Hematopoietic multipotent progenitor cell (in vitro differentiated cells): ENCODE data around the gene PRDM15. TPM values are rescaled to one million over a fixed set of nuclear protein-coding genes. Genes with fewer than 3 reads are reported as not detected.
"Not testable (repeated sequence)": the region's sequence is repeated elsewhere in the genome, so short reads cannot be mapped to it uniquely, and the experiment has no call there.

Experiments
- DNase-seq, 3 donors: peaks; one replicate each; pipeline ENCODE4 v3.0.0-alpha.2; 2011 to 2015; ENCODE audit warnings: low read depth in 2 of 3, low spot score in 2 of 3
- total RNA-seq: library from RNA; depleted of rRNA; stranded (reverse); fragments of >200 nt; gene quantifications from one replicate; pipeline ENCODE4 v1.2.3, GENCODE V29; 2012

The PRDM15 gene
- total RNA-seq, 1 donor: 13.5 TPM

DNA sequence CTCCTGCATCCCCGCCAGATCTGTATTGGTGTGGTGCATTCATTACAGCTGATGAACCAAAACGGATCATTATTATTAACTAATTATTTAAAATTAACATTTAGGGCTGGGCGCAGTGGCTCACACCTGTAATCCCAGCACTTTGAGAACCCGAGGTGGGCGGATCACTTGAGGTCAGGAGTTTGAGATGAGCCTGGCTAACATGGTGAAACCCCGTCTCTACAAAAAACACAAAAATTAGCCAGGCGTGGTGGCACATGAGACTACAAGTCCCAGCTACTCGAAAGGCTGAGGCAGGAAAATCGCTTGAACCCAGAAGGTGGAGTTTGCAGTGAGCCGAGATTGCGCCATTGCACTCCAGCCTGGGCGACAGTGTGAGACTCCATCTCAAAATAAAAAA, 93.9 kb downstream of the PRDM15 start:
- DNase-seq: not testable (repeated sequence)

DNA sequence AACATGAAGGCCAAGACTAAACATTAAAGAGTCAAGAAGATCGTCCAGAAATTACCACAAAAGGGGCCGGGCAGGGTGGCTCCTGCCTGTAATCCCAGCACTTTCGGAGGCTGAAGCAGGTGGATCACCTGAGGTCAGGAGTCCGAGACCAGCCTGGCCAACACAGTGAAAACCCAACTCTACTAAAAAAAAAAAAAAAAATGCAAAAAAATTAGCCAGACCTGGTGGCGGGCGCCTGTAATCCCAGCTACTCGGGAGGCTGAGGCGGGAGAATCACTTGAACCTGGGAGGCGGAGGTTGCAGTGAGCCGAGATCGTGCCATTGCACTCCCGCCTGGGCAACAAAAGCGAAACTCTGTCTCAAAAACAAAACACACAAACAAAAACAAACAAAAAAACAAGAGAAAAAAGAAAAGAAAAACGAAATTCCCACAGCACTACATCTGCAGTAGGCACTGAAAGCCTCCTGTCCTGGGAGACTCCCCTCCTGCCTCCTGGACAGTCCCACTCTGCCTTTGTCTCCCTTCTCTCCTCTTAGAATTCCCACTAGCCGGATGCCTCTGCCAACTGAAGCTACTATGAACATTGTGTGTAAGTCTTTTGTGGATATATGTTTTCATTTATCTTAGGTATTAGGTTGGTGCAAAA, 94.6 kb downstream of the PRDM15 start:
- DNase-seq: no peak

DNA sequence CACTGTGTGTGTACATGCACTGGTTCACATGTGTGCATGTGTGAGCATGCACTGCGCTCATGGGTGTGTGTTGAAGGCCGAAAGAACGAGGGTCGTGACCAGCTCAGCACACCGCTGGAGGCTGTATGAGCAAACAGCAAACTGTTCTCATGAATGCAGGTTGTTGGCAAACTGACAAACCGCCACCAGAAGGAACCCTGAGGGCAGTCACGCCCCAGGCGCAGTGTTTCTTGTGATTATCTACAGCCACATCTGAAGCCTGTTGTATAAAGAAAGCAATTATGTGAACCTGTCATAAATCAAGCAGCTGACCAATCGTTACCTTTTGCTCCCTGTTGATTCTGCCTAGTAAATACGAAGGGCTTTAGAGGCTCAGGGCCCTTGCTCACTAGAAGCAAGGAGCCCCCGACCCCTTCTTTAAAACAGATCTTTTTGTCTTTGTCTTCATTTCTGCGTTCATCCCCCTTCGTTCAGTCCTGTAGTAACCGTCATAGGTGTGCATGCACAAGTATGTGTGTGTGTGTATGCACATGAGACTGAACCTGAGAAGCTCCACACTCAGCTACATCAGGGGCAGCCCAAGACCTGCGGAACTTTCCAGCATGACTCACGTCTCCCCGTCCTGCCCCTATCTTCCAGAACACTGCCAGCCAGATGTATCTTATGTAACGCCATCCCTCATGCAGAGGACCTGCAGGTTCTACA, 95.5 kb downstream of the PRDM15 start:
- DNase-seq: peak in 2 of 3 donors; percentile 91 to 97

GRCh38 chr21:41781050-41781410, 98.1 kb downstream of the PRDM15 start:
- no peak for DNase-seq

DNA sequence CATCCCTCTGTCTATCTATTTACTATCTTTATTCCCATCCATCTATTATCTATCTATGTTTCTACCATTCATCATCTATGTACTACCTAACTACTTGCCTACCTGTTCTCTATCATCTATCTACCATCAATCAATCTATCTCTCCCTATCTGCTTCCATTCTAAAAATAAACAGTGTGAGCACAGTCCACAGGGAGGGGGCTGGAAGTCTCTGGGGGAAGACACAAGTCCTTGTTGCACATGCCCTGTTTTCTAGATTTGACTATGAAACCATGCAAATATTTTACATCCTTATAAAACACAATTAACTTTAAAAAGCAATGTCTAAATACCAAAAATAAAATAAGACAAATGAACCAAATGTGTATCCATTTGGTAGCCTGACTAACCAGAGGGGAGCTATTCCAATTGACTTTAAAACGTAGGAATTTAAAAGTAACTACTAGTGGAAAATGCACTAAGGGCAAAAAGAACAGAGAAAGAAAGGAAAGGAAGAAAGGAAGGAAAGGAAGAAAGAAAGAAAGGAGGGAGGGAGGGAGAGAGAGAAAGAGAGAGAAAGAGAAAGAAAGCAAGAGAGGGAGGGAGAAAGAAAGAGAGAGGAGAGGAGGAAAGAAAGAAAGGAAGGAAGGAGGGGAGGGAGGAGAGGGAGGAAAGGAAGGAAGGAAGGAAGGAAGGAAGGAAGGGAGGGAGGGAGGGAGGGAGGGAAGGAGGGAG, 98.7 kb downstream of the PRDM15 start:
- no peak for DNase-seq

- DNase-seq: no peak
Measured at GRCh38 chr21:41779659-41780058, 99.5 kb downstream of the PRDM15 start.

GRCh38 chr21:41778930-41779600, 100.1 kb downstream of the PRDM15 start:
- DNase-seq: peak in 2 of 3 donors; percentile 37 to 50

DNA sequence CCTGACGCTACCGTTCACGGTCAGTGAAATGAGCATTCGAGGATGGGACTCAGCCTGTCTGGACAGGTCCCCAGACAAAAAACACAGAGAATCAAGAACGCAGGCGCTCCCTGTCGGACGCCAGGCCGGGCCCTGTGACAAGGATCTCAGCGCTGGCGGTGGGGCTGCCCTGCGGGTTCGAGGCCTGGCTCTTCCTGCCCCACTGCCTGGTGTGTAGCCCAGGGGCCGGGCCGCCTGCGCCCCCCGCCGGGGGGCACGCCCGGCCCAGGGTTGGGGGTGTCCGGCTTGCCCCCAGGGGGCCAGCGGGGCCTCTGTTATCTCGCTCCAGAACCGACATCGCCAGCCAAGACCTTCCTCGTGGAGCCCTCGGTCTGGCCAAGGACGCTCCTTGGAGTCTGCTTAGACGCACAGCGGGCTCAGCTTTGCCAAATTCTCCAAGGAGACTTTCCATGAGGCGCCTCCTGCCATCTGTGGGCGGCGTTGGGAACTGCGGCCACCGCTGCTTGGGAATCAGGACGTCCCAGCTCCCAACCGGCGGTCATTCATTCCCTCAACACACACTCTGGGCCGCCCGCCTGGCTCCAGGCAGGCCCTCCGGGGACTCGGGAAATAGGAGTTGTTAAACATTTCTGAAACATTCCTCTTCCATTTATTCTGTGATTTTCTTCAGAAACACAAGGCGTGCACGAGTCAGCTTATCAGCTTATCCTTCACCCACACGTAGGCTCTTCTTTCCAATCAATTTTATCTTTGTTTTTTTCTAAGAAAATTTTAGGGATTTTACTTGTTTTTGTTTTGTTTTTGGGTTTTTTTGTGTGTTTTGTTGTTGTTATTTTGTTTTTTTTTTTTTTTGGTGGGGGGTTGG, 101.0 kb downstream of the PRDM15 start:
- DNase-seq: peak in 1 of 3 donors; percentile 36

GRCh38 chr21:41776778-41777177, 102.4 kb downstream of the PRDM15 start:
- DNase-seq: no peak

DNA sequence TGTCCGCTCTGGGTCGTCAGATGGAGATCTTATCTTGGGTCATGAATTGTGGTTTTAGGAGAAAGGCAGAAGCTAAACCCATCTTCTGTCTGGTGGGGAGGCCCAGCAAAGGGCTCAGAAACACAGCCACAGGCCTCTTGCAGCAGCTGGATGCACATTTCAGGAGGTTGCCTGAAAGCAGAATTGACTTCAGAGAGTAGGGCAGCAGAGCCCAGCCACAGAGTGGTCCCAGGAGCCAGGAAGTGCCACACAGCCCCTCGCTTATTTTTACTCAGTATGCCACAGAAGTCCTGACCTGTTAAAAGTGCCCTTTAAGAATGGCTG, 104.0 kb downstream of the PRDM15 start:
- no peak for DNase-seq

GRCh38 chr21:41774467-41775148, 104.5 kb downstream of the PRDM15 start:
- no peak for DNase-seq

- DNase-seq: no peak
Measured at GRCh38 chr21:41772351-41773080, 106.6 kb downstream of the PRDM15 start.

GRCh38 chr21:41771625-41771945, 107.6 kb downstream of the PRDM15 start:
- DNase-seq: no peak

DNA sequence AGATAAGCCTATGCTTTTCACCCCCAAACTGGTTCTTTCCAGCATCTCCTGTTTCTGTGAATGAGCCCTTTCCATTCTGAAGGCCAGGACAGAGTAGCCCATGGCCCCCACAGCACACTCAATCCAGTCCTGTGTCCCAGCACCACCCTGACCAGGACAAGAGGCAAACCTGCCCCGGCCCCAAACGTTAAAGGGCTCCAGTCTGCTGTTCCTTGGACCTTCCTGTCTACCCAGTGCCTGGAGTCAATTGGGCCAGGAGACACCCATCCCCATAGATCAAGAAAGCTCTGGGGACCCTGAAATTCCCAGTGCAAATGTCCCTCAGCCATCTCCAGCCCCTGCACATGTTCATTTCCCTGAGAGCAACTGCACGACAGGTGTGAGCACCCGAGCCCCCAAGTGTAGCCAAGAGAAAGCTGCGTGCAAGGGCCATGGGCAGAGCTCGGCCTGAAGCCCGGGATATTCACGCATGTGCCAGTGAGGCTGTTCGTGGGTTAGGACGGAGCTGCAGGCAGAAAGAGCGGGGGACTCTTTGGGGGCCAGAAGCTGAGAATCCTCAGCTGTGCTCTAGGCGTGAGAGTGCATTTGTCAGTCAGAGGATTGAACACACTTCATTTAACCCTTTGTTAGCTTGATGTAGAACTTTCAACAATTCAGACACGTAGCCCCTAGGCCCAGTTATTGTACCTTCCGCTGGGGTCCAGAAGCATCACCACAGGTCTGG, 108.1 kb downstream of the PRDM15 start:
- no peak for DNase-seq

- DNase-seq: no peak
Measured at GRCh38 chr21:41769933-41770332, 109.2 kb downstream of the PRDM15 start.

- DNase-seq: no peak
Measured at GRCh38 chr21:41769521-41769920, 109.6 kb downstream of the PRDM15 start.

DNA sequence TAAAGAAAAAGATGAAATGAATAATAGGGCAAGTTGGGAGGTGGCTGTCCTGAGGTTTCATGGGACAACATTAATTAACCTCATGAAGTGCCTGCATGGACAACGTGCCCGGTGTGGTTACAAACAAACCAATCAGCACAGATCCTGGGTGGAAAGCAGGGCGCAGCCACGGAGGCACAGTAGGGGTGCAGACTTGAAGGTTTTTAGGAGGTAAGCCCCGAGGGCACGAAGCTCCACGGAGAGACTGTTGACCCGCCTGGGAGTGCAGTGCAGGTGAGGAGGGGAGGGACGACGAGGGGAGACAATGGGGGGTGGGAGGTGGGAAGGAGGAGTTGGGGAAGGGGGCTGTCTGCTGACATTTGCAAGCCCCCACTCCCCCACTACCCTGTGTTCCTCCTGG, 110.0 kb downstream of the PRDM15 start:
- no peak for DNase-seq

GRCh38 chr21:41768437-41769042, 110.6 kb downstream of the PRDM15 start:
- peak in 2 of 3 donors; percentile 57 to 59 for DNase-seq
